ELF-1 (cell line): ENCODE results near the gene HOXA10.
A peak's percentile ranks its signal among the peaks of the same experiment; 100 is the strongest.

Experiments
- DNase-seq: peaks from one replicate; pipeline ENCODE4 v3.0.0-alpha.2; 2016; ENCODE audit warnings: low read depth, low spot score

HOXA10 gene

DNA sequence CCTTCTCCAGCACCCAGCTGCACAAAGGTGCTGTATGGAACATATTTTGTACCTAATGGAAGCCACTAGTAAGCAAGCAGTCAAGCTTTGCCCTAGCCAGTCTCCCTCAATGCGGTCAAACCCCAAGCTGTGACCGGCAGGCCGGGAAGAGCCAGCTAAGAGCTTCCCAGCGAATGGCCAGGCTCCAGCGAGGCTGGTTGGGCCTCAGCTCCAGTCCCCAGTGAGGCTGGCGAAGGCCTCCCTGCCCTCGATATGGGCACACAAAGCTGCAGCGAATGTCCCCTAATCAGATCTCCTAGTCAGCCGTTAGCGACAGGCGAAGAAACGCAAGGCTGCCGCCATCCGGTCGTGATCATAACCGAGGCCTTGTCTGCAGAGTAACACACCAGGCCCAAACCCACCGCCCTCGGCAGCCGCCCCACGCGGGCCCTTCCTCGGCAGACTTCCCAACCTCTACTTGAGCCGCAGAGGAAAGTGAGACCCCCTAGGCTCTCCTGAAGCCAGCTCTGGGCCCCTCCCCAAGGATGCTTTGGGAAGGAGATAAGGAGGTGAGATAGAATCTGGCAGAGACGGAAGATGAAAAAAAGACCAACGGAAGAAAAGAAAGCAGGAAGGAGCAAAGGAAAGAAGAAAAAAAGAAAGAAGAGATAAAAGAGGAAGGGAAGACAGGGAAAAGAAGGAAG, 5.7 kb downstream of the HOXA10 start:
- peak; percentile 61 for DNase-seq

DNA sequence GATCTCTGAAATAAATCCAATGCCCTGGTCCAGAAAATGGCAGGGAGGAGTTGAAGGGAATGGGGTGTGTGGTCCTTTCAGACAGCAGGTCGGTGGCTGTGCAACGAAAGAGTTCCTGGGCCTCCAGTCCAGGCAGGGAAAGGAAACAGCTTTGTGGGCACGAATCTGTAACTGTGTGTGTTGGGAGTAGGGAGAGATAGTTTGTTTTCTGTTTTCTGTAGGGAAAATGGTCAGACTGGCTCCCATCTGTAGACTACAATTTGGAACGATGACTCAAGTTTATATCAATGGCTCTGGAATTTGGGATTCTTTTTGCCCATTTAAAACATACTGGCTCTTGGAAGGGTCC, 6.2 kb downstream of the HOXA10 start:
- no peak for DNase-seq

GRCh38 chr7:27166531-27167505, 7.3 kb downstream of the HOXA10 start:
- peak; percentile 68 for DNase-seq

- DNase-seq, result peak; percentile 44
Observed at GRCh38 chr7:27165996-27166530, 8.1 kb downstream of the HOXA10 start.

DNA sequence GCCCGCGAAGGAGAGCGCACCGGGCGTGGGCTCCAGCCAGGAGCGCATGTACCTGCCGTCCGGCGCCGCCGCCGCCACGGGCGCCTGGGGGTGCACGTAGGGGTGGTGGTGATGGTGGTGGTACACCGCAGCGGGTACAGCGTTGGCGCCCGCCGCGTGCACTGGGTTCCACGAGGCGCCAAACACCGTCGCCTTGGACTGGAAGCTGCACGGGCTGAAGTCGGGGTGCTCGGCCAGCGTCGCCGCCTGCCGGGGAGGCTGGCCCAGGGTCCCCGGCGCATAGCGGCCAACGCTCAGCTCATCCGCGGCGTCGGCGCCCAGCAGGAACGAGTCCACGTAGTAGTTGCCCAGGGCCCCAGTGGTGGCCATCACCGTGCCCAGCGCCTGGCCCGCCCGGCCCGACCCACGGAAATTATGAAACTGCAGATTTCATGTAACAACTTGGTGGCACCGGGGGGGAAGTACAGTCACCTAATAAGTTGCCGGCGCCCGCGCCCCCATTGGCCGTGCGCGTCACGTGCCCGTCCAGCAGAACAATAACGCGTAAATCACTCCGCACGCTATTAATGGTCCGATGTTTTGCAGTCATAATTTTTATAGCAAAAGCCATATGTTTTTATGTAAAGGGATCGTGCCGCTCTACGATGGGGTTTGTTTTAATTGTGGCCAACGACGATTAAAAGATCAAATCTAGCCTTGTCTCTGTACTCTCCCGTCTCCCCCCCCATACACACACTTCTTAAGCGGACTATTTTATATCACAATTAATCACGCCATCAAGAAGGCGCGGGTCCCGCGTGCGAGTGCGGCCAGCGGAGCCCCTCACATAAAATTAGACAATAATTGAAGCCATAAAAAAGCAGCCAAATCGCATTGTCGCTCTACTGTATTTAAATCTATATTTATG, 8.8 kb downstream of the HOXA10 start, which contains the start of gene HOXA9:
TSS of gene HOXA9 (minus strand) at position 449 of the 907 bp plus-strand sequence. CDS start at position 369, 80 bp downstream.
- peak; percentile 61 for DNase-seq

DNA sequence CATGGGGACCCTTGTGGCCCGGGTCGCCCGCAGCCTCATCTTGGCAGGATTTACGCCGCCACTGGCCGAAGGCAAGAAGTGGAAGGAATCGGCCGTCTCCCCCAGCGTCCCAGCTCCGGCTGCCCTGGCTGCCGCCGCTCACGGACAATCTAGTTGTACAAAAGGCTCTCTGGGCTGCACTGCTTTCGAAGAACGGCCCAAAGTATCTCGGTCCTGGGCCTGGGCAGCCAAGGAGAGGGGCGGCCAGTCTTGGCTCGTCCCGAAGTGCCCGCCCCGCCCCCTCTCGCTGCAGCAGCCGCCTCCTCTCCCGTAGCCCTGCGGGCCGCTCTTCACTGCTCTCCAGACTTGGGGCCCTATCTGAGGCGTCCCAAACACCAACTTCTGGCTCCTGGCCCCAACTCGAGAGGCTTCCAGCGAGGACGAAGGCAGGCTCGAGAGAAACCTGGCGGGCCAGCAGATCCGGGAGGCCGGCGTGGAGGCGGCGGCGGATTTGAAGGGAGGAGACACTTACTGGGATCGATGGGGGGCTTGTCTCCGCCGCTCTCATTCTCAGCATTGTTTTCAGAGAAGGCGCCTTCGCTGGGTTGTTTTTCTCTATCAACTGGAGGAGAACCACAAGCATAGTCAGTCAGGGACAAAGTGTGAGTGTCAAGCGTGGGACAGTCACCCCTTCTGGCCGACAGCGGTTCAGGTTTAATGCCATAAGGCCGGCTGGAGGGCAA, 9.6 kb downstream of the HOXA10 start:
- peak; percentile 77 for DNase-seq

GRCh38 chr7:27164045-27164366, 10.1 kb downstream of the HOXA10 start:
- DNase-seq, result no peak

DNA sequence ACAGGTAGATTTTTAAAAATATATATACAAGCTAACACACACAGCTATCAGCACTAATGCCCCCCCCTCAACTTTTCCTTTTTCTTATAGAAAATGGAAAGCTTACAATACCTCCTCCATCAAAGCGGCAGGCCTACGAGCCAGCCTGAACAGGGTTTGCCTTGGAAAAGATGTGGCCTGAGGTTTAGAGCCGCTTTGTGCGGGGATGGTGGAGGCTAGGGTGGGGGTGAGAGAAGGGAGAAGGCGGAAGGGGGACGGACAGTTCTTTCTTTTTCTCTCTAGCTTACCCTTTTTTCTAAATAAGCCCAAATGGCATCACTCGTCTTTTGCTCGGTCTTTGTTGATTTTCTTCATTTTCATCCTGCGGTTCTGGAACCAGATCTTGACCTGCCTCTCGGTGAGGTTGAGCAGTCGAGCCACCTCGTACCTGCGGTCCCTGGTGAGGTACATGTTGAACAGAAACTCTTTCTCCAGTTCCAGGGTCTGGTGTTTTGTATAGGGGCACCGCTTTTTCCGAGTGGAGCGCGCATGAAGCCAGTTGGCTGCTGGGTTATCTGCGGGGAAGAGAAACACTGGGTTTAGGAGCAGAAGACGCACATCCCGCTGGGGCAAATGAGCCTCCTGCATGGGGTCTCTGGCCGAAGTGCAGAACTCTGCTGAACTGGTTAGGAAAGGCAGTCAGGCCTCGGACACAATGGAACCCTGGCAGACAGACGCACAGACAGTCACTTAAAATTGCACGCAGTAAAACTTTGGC, 10.7 kb downstream of the HOXA10 start:
- DNase-seq, result no peak

DNA sequence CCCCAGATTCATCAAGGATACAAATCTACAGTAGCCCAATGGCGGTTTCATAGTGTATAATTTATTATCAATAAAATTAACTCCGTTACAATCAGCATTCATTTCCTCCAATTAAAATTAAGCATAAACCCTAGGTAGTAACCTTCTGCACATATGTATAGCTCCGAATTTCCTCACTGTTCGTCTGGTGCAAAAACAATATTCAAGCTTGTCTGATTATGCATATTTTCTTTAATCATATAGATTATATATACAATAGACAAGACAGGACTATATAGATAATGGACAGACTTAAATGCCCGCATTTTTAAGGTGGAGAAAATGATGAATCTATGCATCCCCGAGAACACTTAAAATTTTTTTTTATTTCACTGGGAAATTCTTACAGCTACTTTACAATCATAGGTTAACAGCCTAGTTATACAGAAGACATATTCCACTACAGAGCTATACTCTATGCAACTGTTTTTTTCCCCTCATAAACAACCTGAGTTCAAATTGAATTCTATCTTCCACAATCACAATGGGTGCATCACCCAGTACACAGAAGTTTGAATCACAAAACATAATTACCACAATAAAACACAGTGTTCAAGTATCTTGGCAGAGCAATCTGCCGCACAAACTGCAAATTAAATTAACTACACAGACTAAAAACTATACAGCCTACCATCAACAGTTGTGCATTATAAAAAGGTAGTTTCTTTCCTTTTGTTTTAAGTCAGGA, 11.4 kb downstream of the HOXA10 start:
- DNase-seq, result no peak

- DNase-seq, result peak; percentile 78
Observed at GRCh38 chr7:27161721-27162560, 12.2 kb downstream of the HOXA10 start.

- DNase-seq, result no peak
Observed at GRCh38 chr7:27161214-27161720, 12.9 kb downstream of the HOXA10 start.

DNA sequence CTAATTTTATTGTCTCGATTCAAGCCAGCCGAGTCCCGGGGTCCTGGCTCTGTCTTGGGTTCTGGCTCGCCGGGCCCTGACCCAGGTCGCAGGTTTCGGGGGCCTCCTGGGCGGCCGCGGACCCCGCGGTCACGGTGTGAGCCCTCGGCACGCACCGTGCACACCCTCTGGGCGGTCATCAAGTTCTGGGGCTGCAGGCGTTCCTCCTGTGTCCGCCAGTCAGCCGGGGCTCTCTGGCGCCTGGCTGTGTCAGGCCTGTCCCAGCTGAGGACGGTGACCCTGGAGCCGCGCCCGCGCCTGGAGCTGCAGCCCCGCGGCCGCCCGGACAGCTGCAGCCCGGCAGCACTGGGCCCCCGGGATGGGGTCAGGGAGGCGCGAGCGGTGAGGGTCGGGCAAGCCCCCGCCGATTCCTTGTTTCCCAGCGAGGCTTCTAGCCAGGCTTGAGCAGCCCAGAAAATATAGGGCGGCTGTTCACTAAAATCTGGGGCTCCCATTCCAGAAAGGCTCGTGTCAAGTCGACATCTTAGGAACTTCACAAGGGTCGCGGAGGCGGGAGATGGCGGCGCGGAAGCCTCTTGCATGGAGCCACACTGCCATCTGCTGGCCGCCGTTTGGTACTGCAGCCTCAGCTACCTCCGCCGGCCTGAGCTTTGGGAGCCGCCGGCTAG, 13.4 kb downstream of the HOXA10 start:
- DNase-seq, result peak; percentile 96

DNA sequence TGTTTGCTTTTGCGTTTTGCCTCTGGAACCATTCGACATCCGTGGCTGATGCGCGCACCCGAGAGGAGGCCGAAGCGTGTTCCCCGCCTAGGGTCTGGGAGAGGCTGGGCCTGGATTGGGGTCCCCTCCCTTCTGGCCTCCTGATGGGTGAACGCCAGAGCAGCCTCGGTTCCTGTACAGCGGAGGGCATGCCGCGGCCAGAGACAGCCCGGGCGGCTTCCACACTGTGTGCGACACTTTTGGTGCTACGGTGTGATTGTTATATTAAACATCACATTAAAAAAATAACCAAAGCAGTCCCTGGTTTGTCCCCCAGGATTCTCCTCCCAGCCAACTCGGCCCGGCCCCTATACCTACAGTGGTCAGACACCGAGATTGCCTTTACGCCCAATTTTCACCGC, 14.0 kb downstream of the HOXA10 start:
- DNase-seq, result no peak

DNA sequence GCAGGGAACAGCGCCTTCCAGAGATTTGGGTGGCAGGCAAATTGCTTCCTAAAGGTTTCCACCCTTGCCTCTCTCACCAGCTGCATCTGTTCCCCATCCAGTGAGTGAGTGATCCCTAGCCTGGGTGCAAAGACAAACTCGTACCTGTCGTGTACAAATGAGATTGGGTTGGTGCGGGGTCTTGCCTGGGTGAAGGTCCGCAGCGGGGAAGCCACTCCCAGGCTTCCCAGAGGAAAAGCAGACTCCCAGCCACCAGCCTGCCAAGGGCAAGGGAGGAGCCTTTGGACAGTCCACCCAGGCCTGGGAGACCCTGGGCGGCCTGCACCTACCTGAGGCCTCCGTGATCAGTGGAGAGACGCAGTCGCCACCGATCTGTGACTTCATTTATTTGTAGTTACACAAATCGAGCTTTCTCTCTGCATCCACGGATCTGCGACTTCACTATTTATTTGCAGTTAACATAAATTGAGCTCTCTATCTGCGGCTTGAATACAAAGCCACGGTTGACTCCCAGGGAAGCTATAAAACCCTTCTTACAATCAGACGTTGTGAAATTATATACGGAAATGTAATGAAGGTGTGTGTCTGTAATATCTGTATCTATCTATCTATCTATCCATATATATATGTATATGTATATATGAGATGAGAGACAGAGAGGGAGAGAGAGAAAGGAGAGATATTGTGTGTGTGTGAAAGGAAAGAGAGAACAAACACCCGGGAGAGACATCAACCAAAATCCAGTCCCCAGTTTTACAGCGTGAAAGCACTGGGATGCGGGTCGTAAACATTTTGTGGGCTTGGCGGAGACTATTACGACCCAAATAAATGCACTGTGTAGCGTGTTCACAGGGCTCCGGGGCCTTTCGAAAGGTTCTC, 14.6 kb downstream of the HOXA10 start:
- peak; percentile 49 for DNase-seq

DNA sequence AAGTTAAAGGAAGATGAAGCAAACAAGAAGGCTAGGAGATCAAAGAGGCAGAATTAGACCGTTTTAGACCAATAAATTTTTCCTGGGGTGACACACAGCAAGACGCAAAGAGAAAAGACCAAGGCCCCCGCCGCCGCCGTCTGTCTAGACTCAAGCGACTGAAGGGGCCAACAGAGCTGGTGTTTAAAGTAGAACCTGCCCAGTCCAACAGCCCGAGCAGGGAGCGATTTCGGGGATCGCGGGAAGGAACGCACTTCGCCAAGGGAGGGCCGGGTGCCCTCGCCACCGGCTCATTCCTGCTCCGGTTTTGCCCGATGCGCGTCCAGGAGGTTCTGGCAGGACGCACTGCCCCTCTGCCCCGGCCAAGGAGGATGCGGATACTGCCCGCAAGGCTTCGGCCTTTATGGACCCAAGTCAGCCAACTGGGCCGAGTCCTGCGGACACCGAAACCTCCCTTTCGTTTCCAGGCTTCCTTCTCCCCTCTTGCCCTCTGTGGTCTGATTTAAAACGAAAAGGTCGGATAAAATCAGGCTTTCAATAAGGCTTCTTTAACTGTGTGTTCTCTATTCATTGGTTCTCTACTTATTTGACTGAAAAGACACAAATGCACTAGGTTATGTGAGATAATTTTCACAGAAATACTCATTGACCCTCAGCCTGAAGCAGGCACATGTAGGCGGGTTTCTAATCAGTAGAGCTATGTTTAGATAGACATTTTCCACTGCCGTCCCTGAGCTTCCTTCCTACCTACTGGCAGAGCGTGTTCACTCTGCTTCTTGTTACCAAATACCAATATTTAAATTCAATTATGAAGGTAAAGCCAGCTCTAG, 15.5 kb downstream of the HOXA10 start:
- DNase-seq, result peak; percentile 36
